ENCODE data around the gene ICAM2. TPM values are rescaled to one million over a fixed set of nuclear protein-coding genes. Genes with fewer than 3 reads are reported as not detected.

Gene ICAM2
- total and polyA plus RNA-seq, 8 donors = 32.3 to 55.4 (median 46.3) TPM

GRCh38 chr17:63976702-63977101, 43.7 kb downstream of the ICAM2 start:
- Histone ChIP-seq H3K4me3 (no peak overlapping the region), H3K36me3 (no peaks in the 10 kb centered on the region), H3K27me3 (no peaks in the 10 kb centered on the region), H3K27ac (no peak overlapping the region), H3K4me1 (no peaks in the 10 kb centered on the region), H3K9me3 (peaks cover 0 to 2% of the 10 kb centered on the region in 2 donors)
- ATAC-seq (no peak), DNase-seq (no peak)
- no peak for TF ChIP-seq CTCF (IDR thresholded peaks at IDR 0.05)
- intact Hi-C loops (cut with DNase I) = no loop called here

GRCh38 chr17:63975541-63976092, 44.8 kb downstream of the ICAM2 start:
- Histone ChIP-seq H3K4me1 (no peaks in the 10 kb centered on the region), H3K27ac (no peak overlapping the region), H3K4me3 (no peak overlapping the region), H3K36me3 (no peaks in the 10 kb centered on the region), H3K27me3 (no peaks in the 10 kb centered on the region), H3K9me3 (no peaks in the 10 kb centered on the region)
- DNase-seq (no peak), ATAC-seq (no peak)
- intact Hi-C loops (cut with DNase I) = no loop called here
- TF ChIP-seq CTCF (IDR thresholded peaks at IDR 0.05) = no peak

- H3K36me3 ChIP-seq = no peaks in the 10 kb centered on the region
- no peaks in the 10 kb centered on the region for H3K4me1 ChIP-seq
- no peak overlapping the region for H3K27ac ChIP-seq
- no peak overlapping the region for H3K4me3 ChIP-seq
- H3K9me3 ChIP-seq = no peaks in the 10 kb centered on the region
- no peak for DNase-seq
- ATAC-seq = peak; percentile 36
- TF ChIP-seq CTCF (IDR thresholded peaks at IDR 0.05) = no peak
- intact Hi-C loops (cut with DNase I) = no loop called here
- no peaks in the 10 kb centered on the region for H3K27me3 ChIP-seq
Observed at GRCh38 chr17:63974594-63975192, 45.7 kb downstream of the ICAM2 start.

- Histone ChIP-seq H3K4me1 (no peaks in the 10 kb centered on the region), H3K9me3 (no peaks in the 10 kb centered on the region), H3K4me3 (no peak overlapping the region), H3K27ac (no peak overlapping the region), H3K36me3 (no peaks in the 10 kb centered on the region), H3K27me3 (no peaks in the 10 kb centered on the region)
- intact Hi-C loops (cut with DNase I) = no loop called here
- ATAC-seq = peak; percentile 66
- TF ChIP-seq CTCF (IDR thresholded peaks at IDR 0.05) = no peak
- no peak for DNase-seq
Observed at GRCh38 chr17:63973930-63974593, 46.4 kb downstream of the ICAM2 start.

GRCh38 chr17:63973247-63973646, 47.2 kb downstream of the ICAM2 start:
- DNase-seq (no peak), ATAC-seq (no peak)
- TF ChIP-seq CTCF (IDR thresholded peaks at IDR 0.05) = no peak
- no peak overlapping the region for H3K27ac ChIP-seq
- no peaks in the 10 kb centered on the region for H3K9me3 ChIP-seq
- H3K4me3 ChIP-seq = no peak overlapping the region
- H3K27me3 ChIP-seq = no peaks in the 10 kb centered on the region
- H3K36me3 ChIP-seq = no peaks in the 10 kb centered on the region
- no peaks in the 10 kb centered on the region for H3K4me1 ChIP-seq
- intact Hi-C loops (cut with DNase I) = no loop called here

Data from left lung (tissue), 10 donors.